HEK293 (cell line): Measurements from ENCODE around the gene GUK1.

ENCODE experiments used
- CTCF ChIA-PET: fragments of 350-600 bp; formaldehyde crosslinking; extraction: SDS; loops from one replicate; lab custom pipeline; 2021; ENCODE audit warnings: antibody characterized with exemption; lab: Yijun Ruan, JAX
- POLR2A ChIA-PET: fragments of 300-600 bp; formaldehyde crosslinking; extraction: SDS; loops from one replicate; lab custom pipeline; 2020; ENCODE audit warnings: antibody characterized with exemption, inconsistent platforms; lab: Yijun Ruan, JAX
- H3K27ac ChIP-seq: fragments of 200-500 bp; sonication (Bioruptor generic); 2 replicates; pipeline ENCODE4 v1.5.1; 2014; ENCODE audit warnings: low read depth, low read length, control low read depth, inconsistent platforms; ENCODE audit errors: extremely low read depth
- H3K36me3 ChIP-seq, 2 experiments: fragments of 200-500 bp in 1 of 2; sonication (Bioruptor generic) in 1 of 2; 1 replicate in 1 of 2; 2 replicates in 1 of 2; pipeline ENCODE4 v1.5.1; 2014 to 2017; ENCODE audit warnings: inconsistent platforms in 2 of 2, low read length in 2 of 2; ENCODE audit not compliant: control insufficient read depth in 2 of 2, insufficient read depth in 1 of 2
- H3K4me1 ChIP-seq: fragments of 200-500 bp; sonication (Bioruptor generic); 2 replicates; pipeline ENCODE4 v1.5.1; 2014; ENCODE audit warnings: mild to moderate bottlenecking, low read length, inconsistent platforms; ENCODE audit not compliant: control insufficient read depth, insufficient read depth
- H3K4me3 ChIP-seq: 2 replicates; pipeline ENCODE4 v1.5.1; 2011; ENCODE audit warnings: low read depth, mild to moderate bottlenecking, control low read depth, low read length, moderate library complexity
- H3K9me3 ChIP-seq: fragments of 200-500 bp; sonication (Bioruptor generic); 2 replicates; pipeline ENCODE4 v1.5.1; 2014; ENCODE audit warnings: low read depth, low read length, inconsistent platforms; ENCODE audit not compliant: control insufficient read depth, insufficient read depth
- GLIS1 ChIP-seq: fragments of 450-650 bp; formaldehyde crosslinking; IDR thresholded peaks from 2 replicates; pipeline ENCODE4 v1.5.1; 2016; ENCODE audit warnings: missing biosample characterization, missing genetic modification characterization
- HOXC10 ChIP-seq: sonication (generic); formaldehyde crosslinking; IDR thresholded peaks from 2 replicates; pipeline ENCODE4 v1.8.1; 2023; ENCODE audit warnings: mild to moderate bottlenecking, missing genetic modification reagents
- KLF1 ChIP-seq: fragments of 450-650 bp; formaldehyde crosslinking; IDR thresholded peaks from 2 replicates; pipeline ENCODE4 v1.5.1; 2016; ENCODE audit warnings: missing biosample characterization, missing genetic modification characterization
- KLF8 ChIP-seq: fragments of 450-650 bp; formaldehyde crosslinking; IDR thresholded peaks from 2 replicates; pipeline ENCODE4 v1.5.1; 2016; ENCODE audit warnings: missing biosample characterization, missing genetic modification characterization
- MYNN ChIP-seq: fragments of 450-650 bp; formaldehyde crosslinking; IDR thresholded peaks from 2 replicates; pipeline ENCODE4 v1.5.1; 2016; ENCODE audit warnings: missing biosample characterization, missing genetic modification characterization, borderline replicate concordance
- SCRT2 ChIP-seq: fragments of 450-650 bp; formaldehyde crosslinking; IDR thresholded peaks from 2 replicates; pipeline ENCODE4 v1.5.1; 2016; ENCODE audit warnings: missing biosample characterization, missing genetic modification characterization
- SP7 ChIP-seq: fragments of 450-650 bp; formaldehyde crosslinking; IDR thresholded peaks from 2 replicates; pipeline ENCODE4 v1.5.1; 2016; ENCODE audit warnings: missing biosample characterization, missing genetic modification characterization
- YY1 ChIP-seq: fragments of 450-650 bp; formaldehyde crosslinking; IDR thresholded peaks from 2 replicates; pipeline ENCODE4 v1.5.1; 2018; ENCODE audit warnings: missing biosample characterization, missing genetic modification characterization
- YY2 ChIP-seq: fragments of 450-650 bp; formaldehyde crosslinking; IDR thresholded peaks from 2 replicates; pipeline ENCODE4 v1.5.1; 2016; ENCODE audit warnings: missing biosample characterization, missing genetic modification characterization
- ZBTB8A ChIP-seq: fragments of 450-650 bp; formaldehyde crosslinking; IDR thresholded peaks from 2 replicates; pipeline ENCODE4 v1.5.1; 2016; ENCODE audit warnings: missing biosample characterization, missing genetic modification characterization
- ZNF138 ChIP-seq: fragments of 450-650 bp; formaldehyde crosslinking; IDR thresholded peaks from 2 replicates; pipeline ENCODE4 v1.5.1; 2016; ENCODE audit warnings: missing biosample characterization, missing genetic modification characterization, borderline replicate concordance
- ZNF175 ChIP-seq: fragments of 450-650 bp; formaldehyde crosslinking; IDR thresholded peaks from 2 replicates; pipeline ENCODE4 v1.5.1; 2016; ENCODE audit warnings: missing biosample characterization, missing genetic modification characterization
- ZNF19 ChIP-seq: fragments of 450-650 bp; formaldehyde crosslinking; IDR thresholded peaks from 2 replicates; pipeline ENCODE4; 2016; ENCODE audit warnings: missing biosample characterization, missing genetic modification characterization, low read depth
- ZNF24 ChIP-seq: fragments of 450-650 bp; formaldehyde crosslinking; IDR thresholded peaks from 2 replicates; pipeline ENCODE4 v1.5.1; 2016; ENCODE audit warnings: missing biosample characterization, missing genetic modification characterization
- ZNF354C ChIP-seq: fragments of 450-650 bp; formaldehyde crosslinking; IDR thresholded peaks from 2 replicates; pipeline ENCODE4 v1.5.1; 2016; ENCODE audit warnings: missing biosample characterization, missing genetic modification characterization, low read depth, borderline replicate concordance
- ZNF37A ChIP-seq: fragments of 450-650 bp; IDR thresholded peaks from 2 replicates; pipeline ENCODE4 v1.5.1; 2018; ENCODE audit warnings: missing biosample characterization, missing genetic modification characterization
- ZNF529 ChIP-seq: fragments of 450-650 bp; formaldehyde crosslinking; IDR thresholded peaks from 2 replicates; pipeline ENCODE4 v1.5.1; 2017; ENCODE audit warnings: missing genetic modification characterization, missing biosample characterization; ENCODE audit not compliant: insufficient replicate concordance
- ZNF544 ChIP-seq: fragments of 450-650 bp; formaldehyde crosslinking; IDR thresholded peaks from 2 replicates; pipeline ENCODE4 v1.5.0; 2017; ENCODE audit warnings: missing biosample characterization, missing genetic modification characterization
- ZNF558 ChIP-seq: fragments of 450-650 bp; formaldehyde crosslinking; IDR thresholded peaks from 2 replicates; pipeline ENCODE4 v1.5.1; 2016; ENCODE audit warnings: missing biosample characterization, missing genetic modification characterization
- ZNF701 ChIP-seq: fragments of 450-650 bp; formaldehyde crosslinking; IDR thresholded peaks from 2 replicates; pipeline ENCODE4 v1.5.1; 2016; ENCODE audit warnings: missing biosample characterization, missing genetic modification characterization
- ZNF792 ChIP-seq: fragments of 450-650 bp; formaldehyde crosslinking; IDR thresholded peaks from 2 replicates; pipeline ENCODE4 v1.5.1; 2016; ENCODE audit warnings: missing biosample characterization, missing genetic modification characterization
- ZSCAN23 ChIP-seq: fragments of 450-650 bp; formaldehyde crosslinking; IDR thresholded peaks from 2 replicates; pipeline ENCODE4 v1.5.1; 2016; ENCODE audit warnings: missing biosample characterization, missing genetic modification characterization
- TF ChIP-seq, protein P1 (sequence below): fragments of 450-650 bp; formaldehyde crosslinking; IDR thresholded peaks from 2 replicates; pipeline ENCODE4 v1.5.1; 2016; ENCODE audit warnings: missing biosample characterization, missing genetic modification characterization
- TF ChIP-seq, protein P2 (sequence below): fragments of 450-650 bp; formaldehyde crosslinking; IDR thresholded peaks from 2 replicates; pipeline ENCODE4 v1.5.1; 2016; ENCODE audit warnings: missing biosample characterization, missing genetic modification characterization, low read depth
- TF ChIP-seq, protein P3 (sequence below): fragments of 450-650 bp; formaldehyde crosslinking; IDR thresholded peaks from 2 replicates; pipeline ENCODE4 v1.5.1; 2016; ENCODE audit warnings: missing biosample characterization, missing genetic modification characterization
- TF ChIP-seq, protein P4 (sequence below): fragments of 450-650 bp; formaldehyde crosslinking; IDR thresholded peaks from 2 replicates; pipeline ENCODE4 v1.5.1; 2017; ENCODE audit warnings: missing biosample characterization, mild to moderate bottlenecking, missing genetic modification characterization, moderate library complexity

The GUK1 gene

GRCh38 chr1:228105996-228106799, 33.9 kb upstream of the GUK1 start:
- TF ChIP-seq, protein P1, sequence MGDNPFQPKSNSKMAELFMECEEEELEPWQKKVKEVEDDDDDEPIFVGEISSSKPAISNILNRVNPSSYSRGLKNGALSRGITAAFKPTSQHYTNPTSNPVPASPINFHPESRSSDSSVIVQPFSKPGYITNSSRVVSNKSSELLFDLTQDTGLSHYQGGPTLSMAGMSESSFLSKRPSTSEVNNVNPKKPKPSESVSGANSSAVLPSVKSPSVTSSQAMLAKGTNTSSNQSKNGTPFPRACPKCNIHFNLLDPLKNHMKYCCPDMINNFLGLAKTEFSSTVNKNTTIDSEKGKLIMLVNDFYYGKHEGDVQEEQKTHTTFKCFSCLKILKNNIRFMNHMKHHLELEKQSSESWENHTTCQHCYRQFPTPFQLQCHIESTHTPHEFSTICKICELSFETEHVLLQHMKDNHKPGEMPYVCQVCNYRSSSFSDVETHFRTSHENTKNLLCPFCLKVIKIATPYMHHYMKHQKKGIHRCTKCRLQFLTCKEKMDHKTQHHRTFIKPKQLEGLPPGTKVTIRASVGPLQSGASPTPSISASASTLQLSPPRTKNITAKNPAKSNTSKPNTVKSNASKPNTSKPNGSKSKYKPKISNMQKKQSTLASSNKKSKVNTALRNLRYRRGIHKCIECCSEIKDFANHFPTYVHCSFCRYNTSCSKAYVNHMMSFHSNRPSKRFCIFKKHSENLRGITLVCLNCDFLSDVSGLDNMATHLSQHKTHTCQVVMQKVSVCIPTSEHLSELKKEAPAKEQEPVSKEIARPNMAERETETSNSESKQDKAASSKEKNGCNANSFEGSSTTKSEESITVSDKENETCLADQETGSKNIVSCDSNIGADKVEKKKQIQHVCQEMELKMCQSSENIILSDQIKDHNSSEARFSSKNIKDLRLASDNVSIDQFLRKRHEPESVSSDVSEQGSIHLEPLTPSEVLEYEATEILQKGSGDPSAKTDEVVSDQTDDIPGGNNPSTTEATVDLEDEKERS (tag by site-specific recombination), result no peak
- TF ChIP-seq SP7 (tag by site-specific recombination) (no peak), ZNF24 (tag by site-specific recombination) (no peak), MYNN (no peak), ZNF544 (no peak), ZNF529 (tag by site-specific recombination) (no peak), ZNF37A (no peak), ZNF701 (tag by site-specific recombination) (no peak), GLIS1 (tag by site-specific recombination) (no peak), KLF1 (tag by site-specific recombination) (no peak), HOXC10 (CRISPR knock-in tag) (no peak), SCRT2 (tag by site-specific recombination) (no peak), ZSCAN23 (tag by site-specific recombination) (no peak), YY1 (no peak)
- TF ChIP-seq, protein P2, sequence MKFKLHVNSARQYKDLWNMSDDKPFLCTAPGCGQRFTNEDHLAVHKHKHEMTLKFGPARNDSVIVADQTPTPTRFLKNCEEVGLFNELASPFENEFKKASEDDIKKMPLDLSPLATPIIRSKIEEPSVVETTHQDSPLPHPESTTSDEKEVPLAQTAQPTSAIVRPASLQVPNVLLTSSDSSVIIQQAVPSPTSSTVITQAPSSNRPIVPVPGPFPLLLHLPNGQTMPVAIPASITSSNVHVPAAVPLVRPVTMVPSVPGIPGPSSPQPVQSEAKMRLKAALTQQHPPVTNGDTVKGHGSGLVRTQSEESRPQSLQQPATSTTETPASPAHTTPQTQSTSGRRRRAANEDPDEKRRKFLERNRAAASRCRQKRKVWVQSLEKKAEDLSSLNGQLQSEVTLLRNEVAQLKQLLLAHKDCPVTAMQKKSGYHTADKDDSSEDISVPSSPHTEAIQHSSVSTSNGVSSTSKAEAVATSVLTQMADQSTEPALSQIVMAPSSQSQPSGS (tag by site-specific recombination), result no peak
- TF ChIP-seq, protein P3, sequence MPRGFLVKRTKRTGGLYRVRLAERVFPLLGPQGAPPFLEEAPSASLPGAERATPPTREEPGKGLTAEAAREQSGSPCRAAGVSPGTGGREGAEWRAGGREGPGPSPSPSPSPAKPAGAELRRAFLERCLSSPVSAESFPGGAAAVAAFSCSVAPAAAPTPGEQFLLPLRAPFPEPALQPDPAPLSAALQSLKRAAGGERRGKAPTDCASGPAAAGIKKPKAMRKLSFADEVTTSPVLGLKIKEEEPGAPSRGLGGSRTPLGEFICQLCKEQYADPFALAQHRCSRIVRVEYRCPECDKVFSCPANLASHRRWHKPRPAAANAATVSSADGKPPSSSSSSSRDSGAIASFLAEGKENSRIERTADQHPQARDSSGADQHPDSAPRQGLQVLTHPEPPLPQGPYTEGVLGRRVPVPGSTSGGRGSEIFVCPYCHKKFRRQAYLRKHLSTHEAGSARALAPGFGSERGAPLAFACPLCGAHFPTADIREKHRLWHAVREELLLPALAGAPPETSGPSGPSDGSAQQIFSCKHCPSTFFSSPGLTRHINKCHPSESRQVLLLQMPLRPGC (tag by site-specific recombination), result no peak
- TF ChIP-seq, all 188 proteins: peak for 0
- POLR2A ChIA-PET, result interaction anchor here (0.7 to 3.4 kb wide), 3 partner anchors 17 to 47 kb away, joined by 3 to 15 read pairs (median 5); partner anchors contain the start of gene ARF1

DNA sequence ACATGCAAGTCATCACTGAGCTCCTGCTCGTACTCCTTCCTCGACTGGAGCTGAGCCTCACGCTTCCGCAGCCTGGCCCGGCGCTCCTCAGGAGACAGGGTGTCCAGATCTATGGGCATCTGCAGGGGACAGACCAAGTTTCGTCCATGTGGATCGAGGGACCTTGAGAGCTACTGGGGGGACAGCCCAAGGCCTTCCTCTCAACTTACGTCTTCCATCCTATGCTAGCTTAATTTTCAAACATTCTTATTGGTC, 33.4 kb upstream of the GUK1 start:
- Histone ChIP-seq H3K4me1 (peaks cover 3% of the 10 kb centered on the region; the same call in 1 of the 2 replicates), H3K9me3 (no peaks in the 10 kb centered on the region), H3K4me3 (no peak overlapping the region), H3K27ac (no peak overlapping the region), H3K36me3 (peaks cover 6 to 33% of the 10 kb centered on the region in 2 experiments)
- ChIA-PET CTCF (interaction anchor here (1.0 to 9.9 kb wide), 3 partner anchors 24 to 107 kb away, joined by 3 to 57 read pairs (median 4); no protein-coding TSS in a partner anchor), POLR2A (interaction anchor here (0.6 to 3.4 kb wide), 4 partner anchors 16 to 381 kb away, joined by 3 to 15 read pairs (median 6); partner anchors contain the start of gene ARF1)
- TF ChIP-seq ZBTB8A, result no peak
- no peak for TF ChIP-seq ZNF19 (tag by site-specific recombination)
- no peak for TF ChIP-seq KLF8 (tag by site-specific recombination)
- TF ChIP-seq ZNF354C, result no peak
- no peak for TF ChIP-seq ZNF175 (tag by site-specific recombination)
- no peak for TF ChIP-seq ZNF792 (tag by site-specific recombination)
- no peak for TF ChIP-seq ZNF558
- TF ChIP-seq YY2 (tag by site-specific recombination), result no peak
- TF ChIP-seq, protein P4, sequence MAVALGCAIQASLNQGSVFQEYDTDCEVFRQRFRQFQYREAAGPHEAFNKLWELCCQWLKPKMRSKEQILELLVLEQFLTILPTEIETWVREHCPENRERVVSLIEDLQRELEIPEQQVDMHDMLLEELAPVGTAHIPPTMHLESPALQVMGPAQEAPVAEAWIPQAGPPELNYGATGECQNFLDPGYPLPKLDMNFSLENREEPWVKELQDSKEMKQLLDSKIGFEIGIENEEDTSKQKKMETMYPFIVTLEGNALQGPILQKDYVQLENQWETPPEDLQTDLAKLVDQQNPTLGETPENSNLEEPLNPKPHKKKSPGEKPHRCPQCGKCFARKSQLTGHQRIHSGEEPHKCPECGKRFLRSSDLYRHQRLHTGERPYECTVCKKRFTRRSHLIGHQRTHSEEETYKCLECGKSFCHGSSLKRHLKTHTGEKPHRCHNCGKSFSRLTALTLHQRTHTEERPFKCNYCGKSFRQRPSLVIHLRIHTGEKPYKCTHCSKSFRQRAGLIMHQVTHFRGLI (tag by site-specific recombination), result no peak
- TF ChIP-seq ZNF24 (tag by site-specific recombination), result no peak
- TF ChIP-seq ZNF138 (tag by site-specific recombination), result no peak

More at GRCh38 chr1:228105996-228106799, 33.9 kb upstream of the GUK1 start:
- CTCF ChIA-PET, result interaction anchor here (1.0 to 9.9 kb wide), 3 partner anchors 25 to 107 kb away, joined by 3 to 57 read pairs (median 4); no protein-coding TSS in a partner anchor
- H3K27ac ChIP-seq, result no peak overlapping the region
- peaks cover 3% of the 10 kb centered on the region; the same call in 1 of the 2 replicates for H3K4me1 ChIP-seq
- no peaks in the 10 kb centered on the region for H3K9me3 ChIP-seq
- no peak overlapping the region for H3K4me3 ChIP-seq
- peaks cover 6 to 37% of the 10 kb centered on the region in 2 experiments for H3K36me3 ChIP-seq
